Vagina (tissue), 2 donors: ENCODE data around the gene PATE2. TPM values are rescaled to one million over a fixed set of nuclear protein-coding genes. Genes with fewer than 3 reads are reported as not detected.

ENCODE experiments used
- DNase-seq, 2 donors: peaks; one replicate each; pipeline ENCODE4 v3.0.0-alpha.2; 2017; ENCODE audit errors: extremely low spot score in 2 of 2
- H3K27ac ChIP-seq: fragments of 200-600 bp; sonication (generic); one replicate; pipeline ENCODE4 v1.5.1; 2019
- H3K27me3 ChIP-seq: fragments of 200-600 bp; sonication (generic); one replicate; pipeline ENCODE4 v1.5.1; 2019
- H3K36me3 ChIP-seq, 2 donors: fragments of 200-600 bp; sonication (generic); one replicate each; pipeline ENCODE4 v1.5.1; 2017 to 2019
- H3K4me1 ChIP-seq: fragments of 200-600 bp; sonication (generic); one replicate; pipeline ENCODE4 v1.5.1; 2019
- H3K4me3 ChIP-seq, 2 donors: fragments of 200-600 bp; sonication (generic); 1 replicate in 1 of 2; 2 replicates in 1 of 2; pipeline ENCODE4 v1.5.1; 2016 to 2019
- H3K9me3 ChIP-seq: fragments of 200-600 bp; sonication (generic); one replicate; pipeline ENCODE4 v1.5.1; 2019
- CTCF ChIP-seq, 3 experiments: fragments of 450-650 bp in 2 of 3; fragments of 200-600 bp in 1 of 3; sonication (generic) in 1 of 3; IDR thresholded peaks; one replicate each; pipeline ENCODE4 v1.5.1; 2017 to 2019; ENCODE audit warnings: antibody characterized with exemption in 3 of 3, mild to moderate bottlenecking in 2 of 3, moderate library complexity in 2 of 3
- POLR2A ChIP-seq, 2 donors: fragments of 450-650 bp; IDR thresholded peaks; one replicate each; pipeline ENCODE4 v1.6.1; 2017; ENCODE audit warnings: antibody characterized with exemption in 2 of 2, mild to moderate bottlenecking in 2 of 2, moderate library complexity in 2 of 2
- POLR2AphosphoS5 ChIP-seq, 2 donors: sonication (generic); formaldehyde crosslinking; IDR thresholded peaks; one replicate each; pipeline ENCODE4 v1.9.0; 2017; ENCODE audit warnings: antibody characterized with exemption in 2 of 2, mild to moderate bottlenecking in 2 of 2, low read depth in 1 of 2; ENCODE audit not compliant: insufficient read depth in 1 of 2
- intact Hi-C: fragments of 100-400 bp; cut with DNase I; formaldehyde crosslinking; loops from one replicate; pipeline ENCODE4 v1.15.1; 2023
- total RNA-seq: library from RNA; depleted of rRNA; stranded (reverse); fragments of >200 nt; gene quantifications from one replicate; pipeline ENCODE4 v1.2.3, GENCODE V29; 2016

Gene PATE2
- total RNA-seq, 1 donor from 2014 or later, result not detected

- intact Hi-C loops, result no loop called here
- DNase-seq, result no peak
Measured at GRCh38 chr11:125740617-125741016, 38.0 kb downstream of the PATE2 start.

GRCh38 chr11:125728969-125729368 is 49.7 kb downstream of the PATE2 start:
- Histone ChIP-seq H3K4me1 (no peaks in the 10 kb centered on the region), H3K9me3 (no peaks in the 10 kb centered on the region), H3K36me3 (no peaks in the 10 kb centered on the region), H3K27ac (no peak overlapping the region), H3K4me3 (no peak overlapping the region), H3K27me3 (no peaks in the 10 kb centered on the region)
- intact Hi-C loops, result no loop called here
- TF ChIP-seq POLR2A (IDR thresholded peaks at IDR 0.05), result no peak
- TF ChIP-seq POLR2AphosphoS5 (IDR thresholded peaks at IDR 0.05; ENCODE audit: insufficient read depth in 1 of 2, low read depth in 1 of 2), result no peak
- DNase-seq, result no peak

More at GRCh38 chr11:125740617-125741016, 38.0 kb downstream of the PATE2 start:
- H3K4me3 ChIP-seq, result no peak overlapping the region
- no peaks in the 10 kb centered on the region for H3K4me1 ChIP-seq
- TF ChIP-seq POLR2A (IDR thresholded peaks at IDR 0.05) (no peak), CTCF (IDR thresholded peaks at IDR 0.05) (no peak), POLR2AphosphoS5 (IDR thresholded peaks at IDR 0.05; ENCODE audit: insufficient read depth in 1 of 2, low read depth in 1 of 2) (no peak)
- no peaks in the 10 kb centered on the region for H3K9me3 ChIP-seq
- no peak overlapping the region for H3K27ac ChIP-seq
- H3K36me3 ChIP-seq, result no peaks in the 10 kb centered on the region
- H3K27me3 ChIP-seq, result no peaks in the 10 kb centered on the region

Other genes starting within 250 kb of the PATE2 start
- gene EI24, start 209.4 kb downstream of the PATE2 start, total RNA-seq, result 70.7 TPM
- 91.6 TPM for gene STT3A, start 186.0 kb downstream of the PATE2 start, total RNA-seq
- gene CHEK1, start 153.7 kb downstream of the PATE2 start, total RNA-seq, result 2.5 TPM
- gene ACRV1, start 98.0 kb downstream of the PATE2 start, total RNA-seq, result not detected
- gene PATE1, start 32.5 kb downstream of the PATE2 start, total RNA-seq, result not detected
- gene PATE3, start 9.3 kb upstream of the PATE2 start, total RNA-seq, result not detected
- not detected for gene PATE4, start 54.5 kb upstream of the PATE2 start, total RNA-seq
- 3.7 TPM for gene HYLS1, start 108.8 kb upstream of the PATE2 start, total RNA-seq
- 8.1 TPM for gene PUS3, start 124.4 kb upstream of the PATE2 start, total RNA-seq
- not detected for gene DDX25, start 125.7 kb upstream of the PATE2 start, total RNA-seq
- gene VSIG10L2, start 167.2 kb upstream of the PATE2 start, total RNA-seq, result 28.2 TPM